Skeletal muscle tissue (tissue), 4 donors: ENCODE measurements around the gene GNPNAT1. TPM values are rescaled to one million over a fixed set of nuclear protein-coding genes. Genes with fewer than 3 reads are reported as not detected.
A peak's percentile ranks its signal among the peaks of the same experiment; 100 is the strongest.

ENCODE experiments used
- H3K27ac ChIP-seq: one replicate; pipeline ENCODE4 v1.7.0; 2013; ENCODE audit warnings: mild to moderate bottlenecking, low read depth, low read length, inconsistent platforms
- H3K27me3 ChIP-seq, 3 donors: one replicate each; pipeline ENCODE4 v1.7.0; 2013; ENCODE audit warnings: low read length in 3 of 3; ENCODE audit not compliant: control insufficient read depth in 3 of 3, insufficient read depth in 3 of 3
- H3K36me3 ChIP-seq, 3 donors: one replicate each; pipeline ENCODE4 v1.7.0; 2013; ENCODE audit warnings: low read length in 3 of 3; ENCODE audit not compliant: control insufficient read depth in 3 of 3, insufficient read depth in 3 of 3
- H3K4me1 ChIP-seq, 3 donors: one replicate each; pipeline ENCODE4 v1.7.0; 2013; ENCODE audit warnings: low read length in 3 of 3, mild to moderate bottlenecking in 3 of 3; ENCODE audit not compliant: control insufficient read depth in 3 of 3, insufficient read depth in 3 of 3
- H3K4me3 ChIP-seq, 3 donors: one replicate each; pipeline ENCODE4 v1.7.0; 2013; ENCODE audit warnings: low read length in 3 of 3
- H3K9ac ChIP-seq, 3 donors: one replicate each; pipeline ENCODE4 v1.7.0; 2013; ENCODE audit warnings: low read length in 3 of 3, mild to moderate bottlenecking in 3 of 3, moderate library complexity in 2 of 3, low read depth in 1 of 3
- H3K9me3 ChIP-seq, 3 donors: one replicate each; pipeline ENCODE4 v1.7.0; 2013; ENCODE audit warnings: low read length in 3 of 3; ENCODE audit not compliant: control insufficient read depth in 3 of 3
- total RNA-seq: library from RNA; depleted of rRNA; stranded (reverse); fragments of >200 nt; gene quantifications from one replicate; pipeline ENCODE4 v1.2.3, GENCODE V29; 2014
- donor health status: Osteomylitis.

The GNPNAT1 gene
- total RNA-seq, 1 donor from 2014 or later = 7.8 TPM

- Histone ChIP-seq H3K36me3 (no peaks in the 10 kb centered on the region), H3K9me3 (no peaks in the 10 kb centered on the region), H3K9ac (no peak overlapping the region)
Measured at GRCh38 chr14:52825085-52825484, 33.7 kb upstream of the GNPNAT1 start.

GRCh38 chr14:52824462-52824861 lies 33.1 kb upstream of the GNPNAT1 start:
- no peaks in the 10 kb centered on the region for H3K9me3 ChIP-seq
- no peak overlapping the region for H3K4me3 ChIP-seq
- H3K36me3 ChIP-seq = no peaks in the 10 kb centered on the region
- no peak overlapping the region for H3K27ac ChIP-seq
- no peaks in the 10 kb centered on the region for H3K4me1 ChIP-seq
- no peaks in the 10 kb centered on the region for H3K27me3 ChIP-seq
- no peak overlapping the region for H3K9ac ChIP-seq

More at GRCh38 chr14:52825085-52825484, 33.7 kb upstream of the GNPNAT1 start:
- H3K4me1 ChIP-seq = no peaks in the 10 kb centered on the region
- H3K27ac ChIP-seq = no peak overlapping the region
- H3K4me3 ChIP-seq = no peak overlapping the region
- H3K27me3 ChIP-seq = no peaks in the 10 kb centered on the region

- Histone ChIP-seq H3K36me3 (no peaks in the 10 kb centered on the region), H3K9me3 (no peaks in the 10 kb centered on the region), H3K4me1 (no peaks in the 10 kb centered on the region), H3K27me3 (no peaks in the 10 kb centered on the region), H3K27ac (no peak overlapping the region), H3K4me3 (no peak overlapping the region), H3K9ac (no peak overlapping the region)
Measured at GRCh38 chr14:52821805-52822250, 30.4 kb upstream of the GNPNAT1 start.

- H3K4me1 ChIP-seq = no peaks in the 10 kb centered on the region
- H3K9ac ChIP-seq = no peak overlapping the region
- H3K27ac ChIP-seq = no peak overlapping the region
- H3K4me3 ChIP-seq = no peak overlapping the region
- no peaks in the 10 kb centered on the region for H3K9me3 ChIP-seq
- no peaks in the 10 kb centered on the region for H3K27me3 ChIP-seq
- no peaks in the 10 kb centered on the region for H3K36me3 ChIP-seq
Measured at GRCh38 chr14:52808101-52808500, 16.7 kb upstream of the GNPNAT1 start.

- Histone ChIP-seq H3K36me3 (no peaks in the 10 kb centered on the region), H3K27me3 (no peaks in the 10 kb centered on the region), H3K4me1 (no peaks in the 10 kb centered on the region), H3K9ac (no peak overlapping the region), H3K4me3 (no peak overlapping the region), H3K9me3 (no peaks in the 10 kb centered on the region), H3K27ac (no peak overlapping the region)
Measured at GRCh38 chr14:52806115-52806514, 14.7 kb upstream of the GNPNAT1 start.

GRCh38 chr14:52802597-52802996 lies 11.2 kb upstream of the GNPNAT1 start:
- Histone ChIP-seq H3K9ac (no peak overlapping the region), H3K36me3 (no peaks in the 10 kb centered on the region), H3K9me3 (no peaks in the 10 kb centered on the region), H3K27me3 (no peaks in the 10 kb centered on the region), H3K4me3 (no peak overlapping the region), H3K4me1 (no peaks in the 10 kb centered on the region), H3K27ac (peak overlapping the region; percentile 15)

GRCh38 chr14:52801014-52801712 lies 9.8 kb upstream of the GNPNAT1 start:
- Histone ChIP-seq H3K9ac (no peak overlapping the region), H3K4me3 (no peak overlapping the region), H3K36me3 (no peaks in the 10 kb centered on the region), H3K9me3 (no peaks in the 10 kb centered on the region), H3K27me3 (no peaks in the 10 kb centered on the region), H3K27ac (peak overlapping the region; percentile 15), H3K4me1 (no peaks in the 10 kb centered on the region)

- no peaks in the 10 kb centered on the region for H3K36me3 ChIP-seq
- H3K9ac ChIP-seq = no peak overlapping the region
- no peak overlapping the region for H3K4me3 ChIP-seq
- no peak overlapping the region for H3K27ac ChIP-seq
- H3K4me1 ChIP-seq = no peaks in the 10 kb centered on the region
- H3K9me3 ChIP-seq = no peaks in the 10 kb centered on the region
- H3K27me3 ChIP-seq = no peaks in the 10 kb centered on the region
Measured at GRCh38 chr14:52798826-52799225, 7.4 kb upstream of the GNPNAT1 start.

GRCh38 chr14:52797653-52798052 lies 6.2 kb upstream of the GNPNAT1 start:
- Histone ChIP-seq H3K9ac (no peak overlapping the region), H3K27me3 (no peaks in the 10 kb centered on the region), H3K27ac (no peak overlapping the region), H3K4me1 (no peaks in the 10 kb centered on the region), H3K9me3 (no peaks in the 10 kb centered on the region), H3K36me3 (no peaks in the 10 kb centered on the region), H3K4me3 (no peak overlapping the region)

- H3K9ac ChIP-seq = no peak overlapping the region
- H3K27ac ChIP-seq = no peak overlapping the region
- no peaks in the 10 kb centered on the region for H3K27me3 ChIP-seq
- H3K4me3 ChIP-seq = no peak overlapping the region
- no peaks in the 10 kb centered on the region for H3K36me3 ChIP-seq
- H3K4me1 ChIP-seq = peaks cover 6 to 15% (median 8%) of the 10 kb centered on the region in 3 donors
- H3K9me3 ChIP-seq = no peaks in the 10 kb centered on the region
Measured at GRCh38 chr14:52793061-52793460, 1.7 kb upstream of the GNPNAT1 start.
